ENCODE data around the gene BAIAP2L1.

DNA sequence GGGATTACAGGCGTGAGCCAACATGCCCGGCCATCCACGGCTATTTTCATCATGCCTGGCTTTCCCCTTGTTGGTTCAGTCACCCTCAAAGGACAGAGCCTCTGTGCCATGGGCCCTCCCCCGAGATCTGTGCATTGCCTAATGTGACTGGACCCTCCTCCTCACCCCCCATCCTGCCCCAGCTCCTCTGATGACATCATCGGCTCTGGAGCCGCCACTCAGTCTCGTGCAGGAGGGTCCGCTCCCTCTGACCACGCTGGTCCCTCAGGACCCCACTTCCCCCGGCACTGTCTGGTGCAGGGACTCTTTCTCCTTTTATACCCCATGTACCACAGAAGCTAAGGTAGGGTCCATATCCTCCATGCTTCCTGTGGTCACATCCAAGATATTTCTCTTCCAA lies 33.2 kb upstream of the BAIAP2L1 start:
- TF ChIP-seq, protein P1, sequence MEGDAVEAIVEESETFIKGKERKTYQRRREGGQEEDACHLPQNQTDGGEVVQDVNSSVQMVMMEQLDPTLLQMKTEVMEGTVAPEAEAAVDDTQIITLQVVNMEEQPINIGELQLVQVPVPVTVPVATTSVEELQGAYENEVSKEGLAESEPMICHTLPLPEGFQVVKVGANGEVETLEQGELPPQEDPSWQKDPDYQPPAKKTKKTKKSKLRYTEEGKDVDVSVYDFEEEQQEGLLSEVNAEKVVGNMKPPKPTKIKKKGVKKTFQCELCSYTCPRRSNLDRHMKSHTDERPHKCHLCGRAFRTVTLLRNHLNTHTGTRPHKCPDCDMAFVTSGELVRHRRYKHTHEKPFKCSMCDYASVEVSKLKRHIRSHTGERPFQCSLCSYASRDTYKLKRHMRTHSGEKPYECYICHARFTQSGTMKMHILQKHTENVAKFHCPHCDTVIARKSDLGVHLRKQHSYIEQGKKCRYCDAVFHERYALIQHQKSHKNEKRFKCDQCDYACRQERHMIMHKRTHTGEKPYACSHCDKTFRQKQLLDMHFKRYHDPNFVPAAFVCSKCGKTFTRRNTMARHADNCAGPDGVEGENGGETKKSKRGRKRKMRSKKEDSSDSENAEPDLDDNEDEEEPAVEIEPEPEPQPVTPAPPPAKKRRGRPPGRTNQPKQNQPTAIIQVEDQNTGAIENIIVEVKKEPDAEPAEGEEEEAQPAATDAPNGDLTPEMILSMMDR (IDR thresholded peaks at IDR 0.05) = no peak
- no peak for TF ChIP-seq POLR2AphosphoS5 (IDR thresholded peaks at IDR 0.05)

Measured in transverse colon (tissue), 4 donors.